GM12892 (cell line): ENCODE data around the gene TPPP3.

Experiments used
- POLR2A ChIP-seq: IDR thresholded peaks from 2 replicates; pipeline ENCODE4 v1.6.1; 2011; ENCODE audit warnings: low read depth, low read length, control low read depth
- POLR2AphosphoS5 ChIP-seq: IDR thresholded peaks from 2 replicates; pipeline ENCODE4 v1.6.1; 2011; ENCODE audit warnings: low read depth, low read length, control low read depth
- TAF1 ChIP-seq: IDR thresholded peaks from 2 replicates; pipeline ENCODE4 v1.6.1; 2011; ENCODE audit warnings: low read depth, mild to moderate bottlenecking, control low read depth, low read length, borderline replicate concordance

GRCh38 chr16:67432506-67432890, 39.2 kb upstream of the TPPP3 start:
- TF ChIP-seq POLR2A = no peak
- TF ChIP-seq POLR2AphosphoS5 = no peak
- no peak for TF ChIP-seq TAF1
